Amygdala (tissue), 56 donors: ENCODE results near the gene DIP2B.
"Not testable (repeated sequence)": the region's sequence is repeated elsewhere in the genome, so short reads cannot be mapped to it uniquely, and the experiment has no call there.

Experiments
- DNase-seq, 56 donors: peaks; one replicate each; lab custom pipeline; 2025; lab: John Stamatoyannopoulos, UW

The DIP2B gene

DNA sequence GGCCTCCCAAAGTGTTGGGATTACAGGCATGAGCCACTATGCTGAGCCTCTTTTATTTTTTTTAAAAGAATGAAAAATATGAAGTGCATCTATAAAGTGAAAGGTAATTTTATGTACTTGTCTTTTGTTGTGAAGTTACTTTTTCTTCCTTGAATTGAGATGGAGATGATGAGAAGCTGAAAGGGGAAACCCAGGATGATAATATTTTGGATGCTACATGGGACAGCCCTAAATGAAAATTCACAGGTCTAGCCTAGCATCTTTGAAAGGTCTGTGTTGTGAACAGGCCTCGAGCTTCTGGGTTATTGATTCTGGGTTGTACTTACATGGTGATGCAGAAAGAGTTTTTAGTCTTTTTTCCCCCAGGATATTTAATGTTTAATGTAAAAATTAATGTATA lies 14.6 kb downstream of the DIP2B start:
- DNase-seq: no peak

DNA sequence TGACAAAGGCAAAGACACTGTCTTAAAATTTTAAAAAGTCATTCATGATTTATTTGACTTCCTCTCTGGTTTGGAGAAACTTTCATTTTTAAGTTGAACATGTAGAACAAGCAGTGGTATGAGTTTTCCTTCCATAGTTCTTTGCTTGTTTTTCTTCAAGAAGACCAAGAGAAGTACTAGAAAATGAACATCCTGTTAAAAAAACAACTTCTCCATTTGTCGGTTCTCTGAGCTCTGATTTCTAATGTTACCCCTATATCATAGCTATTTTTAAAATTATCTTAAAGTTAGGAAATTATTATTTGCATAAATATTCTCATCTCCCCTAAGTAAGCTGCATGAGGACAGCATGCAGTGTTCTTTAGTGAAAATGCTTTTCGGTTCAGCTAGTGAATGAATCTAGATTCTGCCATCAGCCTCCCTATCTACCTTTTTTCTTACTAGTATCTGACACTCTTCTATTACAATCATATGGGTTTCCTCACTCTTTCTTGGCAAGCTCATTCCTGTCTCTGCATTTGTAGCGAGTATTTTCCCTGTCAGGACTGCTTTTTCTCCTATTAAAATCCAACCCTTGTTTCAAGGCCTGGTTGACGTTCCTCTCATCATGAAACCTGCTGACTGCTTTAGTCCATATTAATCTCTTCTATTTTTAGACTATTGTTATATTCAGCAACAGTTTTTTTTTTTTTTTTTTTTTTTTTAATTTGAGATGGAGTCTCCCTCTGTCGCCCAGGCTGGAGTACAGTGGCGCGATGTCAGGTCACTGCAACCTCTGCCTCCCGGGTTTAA lies 15.8 kb downstream of the DIP2B start:
- no peak for DNase-seq

DNA sequence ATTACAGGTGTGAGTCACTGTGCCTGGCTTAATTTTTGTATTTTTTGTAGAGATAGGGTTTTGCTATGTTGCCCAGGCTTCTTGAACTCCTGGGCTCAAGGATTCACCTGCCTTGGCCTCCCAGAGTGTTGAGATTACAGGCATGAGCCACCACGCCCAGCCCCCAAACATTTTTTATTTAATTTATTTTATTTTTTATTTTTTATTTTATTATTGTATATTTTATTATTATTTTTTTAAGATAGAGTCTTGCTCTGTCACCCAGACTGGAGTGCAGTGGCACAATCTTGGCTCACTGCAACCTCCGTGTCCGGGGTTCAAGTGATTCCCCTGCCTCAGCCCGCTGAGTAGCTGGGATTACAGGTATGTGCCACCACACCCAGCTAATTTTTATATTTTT lies 17.0 kb downstream of the DIP2B start:
- not testable (repeated sequence) for DNase-seq

DNA sequence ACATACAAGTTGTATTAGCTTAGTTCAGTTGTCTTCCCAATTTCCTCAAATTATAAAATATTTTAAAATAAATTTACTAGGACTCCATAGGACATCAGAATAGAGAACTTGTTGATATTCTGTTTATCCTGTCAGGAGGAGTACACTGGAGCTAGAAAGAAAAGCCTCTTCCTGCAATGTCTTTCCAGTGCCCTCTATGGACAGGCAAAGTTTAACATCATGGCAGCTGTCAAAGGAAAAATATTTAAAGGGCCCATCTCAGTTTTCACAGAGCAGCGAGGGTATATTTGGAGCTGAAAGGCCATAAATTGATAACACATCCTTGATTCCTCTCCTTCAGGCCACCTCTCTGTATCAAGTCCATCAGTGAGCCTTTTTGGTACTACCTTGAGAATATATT lies 19.0 kb downstream of the DIP2B start:
- DNase-seq: no peak

DNA sequence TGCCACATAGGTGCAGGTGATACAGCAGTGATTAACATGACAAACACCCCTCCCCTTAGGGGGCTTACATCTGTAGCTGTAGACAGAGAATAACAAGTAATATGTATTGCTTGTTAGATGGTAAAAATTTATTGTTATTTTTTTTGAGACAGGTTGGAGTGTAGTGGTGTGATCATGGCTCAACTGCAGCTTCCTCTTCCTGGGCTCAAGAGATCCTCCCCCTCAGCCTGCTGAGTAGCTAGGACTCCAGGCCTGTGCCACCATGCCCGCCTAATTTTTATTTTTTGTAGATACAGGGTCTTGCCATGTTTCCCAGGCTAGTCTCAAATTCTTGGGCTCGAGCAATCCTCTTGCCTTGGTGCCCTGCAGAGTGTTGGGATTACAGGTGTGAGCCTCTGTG lies 19.8 kb downstream of the DIP2B start:
- DNase-seq: no peak

DNA sequence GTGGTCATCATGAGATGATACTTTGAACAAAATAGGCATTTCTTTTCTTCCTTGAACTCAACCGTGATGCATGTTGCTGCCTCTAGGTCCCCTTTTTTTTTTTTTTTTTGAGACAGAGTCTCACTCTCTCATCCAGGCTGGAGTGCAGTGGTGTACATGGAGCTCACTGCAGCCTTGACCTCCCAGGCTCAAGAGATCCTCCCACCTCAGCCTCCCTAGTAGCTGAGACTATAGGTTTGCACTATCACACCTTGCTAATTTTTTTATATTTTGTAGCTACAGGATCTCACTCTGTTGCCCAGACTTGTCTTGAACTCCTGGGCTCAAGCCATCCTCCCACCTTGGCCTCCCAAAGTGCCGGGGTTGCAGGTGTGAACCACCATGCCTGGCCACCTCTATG lies 20.6 kb downstream of the DIP2B start:
- no peak for DNase-seq

DNA sequence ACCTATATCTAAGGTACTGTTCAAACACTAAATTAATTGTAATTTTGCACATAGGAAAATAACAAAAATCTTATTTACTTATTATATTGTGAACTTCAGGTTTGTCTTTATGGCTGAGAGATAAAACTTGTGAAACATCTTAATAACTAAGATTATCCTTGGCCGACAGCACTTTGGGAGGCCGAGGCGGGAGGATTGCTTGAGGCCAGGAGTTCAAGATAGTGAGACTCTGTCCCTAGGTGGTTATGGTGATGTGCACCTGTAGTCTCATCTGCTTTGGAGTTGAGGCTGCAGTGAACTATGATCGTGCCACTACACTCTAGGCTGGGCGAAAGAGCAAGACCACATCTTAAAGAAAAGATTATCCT lies 22.6 kb downstream of the DIP2B start:
- DNase-seq: no peak

DNA sequence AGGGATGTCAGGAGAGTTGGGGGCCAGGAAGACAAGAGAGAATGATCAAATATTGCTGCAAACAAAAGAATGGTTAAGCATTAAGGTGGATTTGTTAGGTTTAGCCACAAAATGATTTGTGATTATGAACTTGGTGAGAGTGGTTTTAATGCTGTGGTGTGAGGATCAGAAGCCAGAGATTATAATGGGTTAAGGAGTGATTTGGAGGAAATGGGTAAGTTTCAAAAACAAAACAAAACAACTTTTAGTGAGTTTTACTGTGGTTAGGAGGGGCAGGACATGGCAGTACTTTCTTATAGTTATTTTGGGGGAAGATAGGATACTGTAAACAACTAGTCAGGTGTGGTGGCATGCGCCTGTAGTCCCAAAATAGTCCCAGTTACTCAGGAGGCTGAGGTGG lies 24.0 kb downstream of the DIP2B start:
- DNase-seq: no peak

DNA sequence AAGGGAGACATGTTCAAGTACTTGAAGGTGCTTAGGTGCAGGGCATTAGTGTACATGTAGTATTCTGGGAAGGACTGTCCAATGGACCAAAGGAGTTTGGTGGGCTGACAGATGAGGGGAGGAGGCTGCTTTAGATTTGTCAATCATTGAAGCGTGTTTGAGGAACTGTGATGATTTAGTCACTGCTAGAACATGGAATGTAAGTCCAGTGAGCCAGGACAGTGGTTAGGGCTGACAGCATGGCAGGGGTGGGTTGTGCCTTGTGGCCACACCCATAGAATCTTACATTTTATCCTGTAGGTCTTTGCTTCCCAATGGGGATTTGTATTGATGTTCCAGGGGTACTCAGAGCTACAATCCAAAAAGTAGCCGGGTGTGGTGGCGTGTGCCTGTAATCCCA lies 24.6 kb downstream of the DIP2B start:
- DNase-seq: no peak

DNA sequence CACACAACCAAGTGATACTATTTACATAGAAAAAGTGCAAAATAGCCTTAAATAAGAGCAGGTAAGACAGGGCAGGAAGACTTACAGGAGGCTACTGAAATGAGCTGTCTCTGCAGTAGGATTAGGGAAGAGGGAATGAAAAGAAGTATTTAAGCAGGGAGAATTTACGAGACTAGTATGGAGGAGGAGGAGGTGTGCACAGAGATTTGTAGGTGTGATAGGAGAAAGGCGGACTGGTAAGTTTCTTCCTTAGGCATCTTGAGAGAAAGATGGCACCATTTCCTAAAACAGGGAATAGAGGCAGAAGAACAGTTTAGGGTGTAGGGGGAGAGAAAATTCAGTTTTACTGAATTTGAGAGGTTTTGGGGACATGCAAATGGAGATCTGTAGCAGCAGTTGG lies 25.7 kb downstream of the DIP2B start:
- no peak for DNase-seq

DNA sequence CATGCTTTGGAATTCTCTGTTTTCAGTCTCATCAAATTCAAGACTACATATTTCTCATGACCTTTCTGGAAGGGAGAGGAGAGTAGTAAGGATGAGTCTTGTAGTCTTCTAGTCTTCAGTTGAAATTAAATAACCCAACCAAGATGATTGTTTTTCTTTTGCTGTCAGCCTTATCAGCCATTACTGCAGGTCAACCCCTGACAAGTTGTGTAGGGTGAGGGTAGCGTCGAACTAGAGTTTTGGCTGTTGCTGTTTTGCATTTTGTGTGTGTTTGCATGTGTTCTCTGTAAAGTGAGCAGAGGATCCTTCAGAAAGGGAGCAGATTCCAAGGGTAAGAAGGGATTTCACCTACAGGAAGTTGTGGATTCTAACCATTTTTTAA lies 28.4 kb downstream of the DIP2B start:
- DNase-seq: no peak

DNA sequence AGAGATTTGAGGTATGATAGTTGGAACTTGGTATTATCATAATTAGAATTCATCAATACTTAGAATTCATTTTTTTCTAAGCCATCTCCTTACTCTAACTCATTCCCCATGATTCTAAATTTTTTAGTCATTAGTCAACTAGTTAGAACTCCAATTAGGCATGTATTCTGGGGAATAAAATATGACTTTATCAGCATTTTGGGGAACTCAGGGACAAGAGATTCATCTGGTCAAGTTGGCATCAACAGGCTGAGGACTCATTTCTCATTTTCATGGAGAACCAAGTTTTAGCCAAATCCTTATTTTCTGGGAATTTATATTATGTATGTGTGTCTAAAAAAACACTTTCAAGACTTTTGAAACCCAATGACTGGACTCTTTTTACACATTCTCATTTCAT lies 29.2 kb downstream of the DIP2B start:
- no peak for DNase-seq

DNA sequence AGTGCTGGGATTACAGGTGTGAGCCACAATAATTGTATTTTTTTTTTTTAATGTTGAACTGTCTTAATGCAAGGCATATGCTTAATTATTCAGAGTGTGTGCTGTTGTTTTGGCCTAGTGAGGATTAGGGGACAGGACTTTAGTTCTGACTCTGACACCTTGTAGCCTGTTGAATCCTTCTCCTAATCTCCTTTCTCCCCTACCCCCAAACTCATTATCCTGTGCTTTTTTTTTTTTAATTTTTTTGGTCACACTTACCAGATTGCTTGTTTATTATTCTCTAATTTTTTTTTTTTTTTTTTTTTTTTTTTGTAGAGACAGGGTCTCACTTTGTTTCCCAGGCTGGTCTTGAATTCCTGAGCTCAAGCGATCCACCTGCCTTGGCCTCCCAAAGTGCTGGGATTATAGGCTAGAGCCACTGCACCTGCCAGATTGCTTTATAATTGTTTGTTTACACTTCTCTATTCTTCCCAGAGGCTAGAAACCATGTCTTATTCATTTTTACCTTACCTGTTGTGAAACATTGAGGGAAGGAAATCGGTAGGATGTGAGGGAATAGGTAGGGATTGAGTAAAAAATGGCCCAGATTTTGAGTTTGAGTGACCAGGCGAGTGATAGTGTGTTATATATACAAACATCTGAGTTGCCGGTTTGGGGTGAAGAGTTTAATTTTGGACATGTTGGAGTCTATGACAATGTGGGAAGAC lies 32.2 kb downstream of the DIP2B start:
- DNase-seq: no peak

DNA sequence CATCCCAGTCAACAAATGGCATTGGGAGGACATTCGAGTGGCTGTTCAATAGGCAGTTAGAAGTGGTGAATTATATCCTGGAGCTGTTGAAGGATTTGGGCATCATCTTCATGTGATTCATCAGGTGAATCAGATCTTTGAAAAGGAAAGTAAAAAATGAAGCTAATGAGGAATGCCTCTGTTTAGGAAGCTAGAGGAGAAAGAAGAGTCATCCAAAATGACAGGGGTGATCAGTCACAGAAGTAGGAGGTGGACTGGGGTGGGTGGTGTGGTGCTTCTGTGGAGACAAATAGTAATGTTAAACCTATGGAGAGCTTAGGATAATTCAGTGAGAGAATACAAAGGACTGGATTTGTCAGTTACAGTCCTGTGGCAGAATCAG lies 32.7 kb downstream of the DIP2B start:
- peak in 1 of 56 donors; percentile 7 for DNase-seq

DNA sequence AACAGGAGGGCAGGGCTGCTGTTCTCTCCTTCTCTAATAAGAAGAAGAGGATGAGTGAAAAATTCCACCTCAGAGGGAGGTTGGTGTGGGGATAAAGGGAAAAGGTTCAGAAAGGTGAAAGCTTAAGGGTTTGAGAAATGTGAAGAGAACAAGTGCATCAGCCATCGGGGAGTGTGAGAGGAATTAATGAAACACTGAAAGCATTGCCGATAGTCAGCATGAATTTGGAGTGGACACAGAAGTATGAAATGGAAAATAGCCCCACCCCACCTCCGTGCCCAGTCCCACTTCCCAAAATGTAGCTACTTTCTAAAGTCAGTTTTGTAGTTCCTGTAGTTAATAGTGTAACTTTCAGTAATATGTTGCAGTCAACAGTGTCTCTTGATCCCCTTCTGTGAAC lies 33.4 kb downstream of the DIP2B start:
- DNase-seq: no peak

DNA sequence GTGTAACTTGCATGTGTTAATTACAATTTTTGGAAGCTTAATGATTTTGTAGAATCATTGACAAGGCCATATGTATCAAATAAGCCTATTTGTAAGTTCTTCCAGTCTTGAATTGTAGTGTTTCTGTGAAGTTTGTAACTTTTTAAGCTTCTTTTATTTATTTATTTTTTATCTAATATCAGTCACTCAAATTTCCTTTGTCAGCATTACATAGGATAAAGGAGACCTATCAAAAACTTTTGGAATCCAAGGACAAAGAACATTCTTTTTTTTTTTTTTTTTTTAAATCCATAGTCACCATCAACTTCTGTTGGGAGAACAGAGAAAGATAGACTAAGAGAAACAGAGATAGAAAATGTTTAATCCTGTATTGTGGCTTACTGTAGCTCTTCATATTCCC lies 36.4 kb downstream of the DIP2B start:
- DNase-seq: no peak

DNA sequence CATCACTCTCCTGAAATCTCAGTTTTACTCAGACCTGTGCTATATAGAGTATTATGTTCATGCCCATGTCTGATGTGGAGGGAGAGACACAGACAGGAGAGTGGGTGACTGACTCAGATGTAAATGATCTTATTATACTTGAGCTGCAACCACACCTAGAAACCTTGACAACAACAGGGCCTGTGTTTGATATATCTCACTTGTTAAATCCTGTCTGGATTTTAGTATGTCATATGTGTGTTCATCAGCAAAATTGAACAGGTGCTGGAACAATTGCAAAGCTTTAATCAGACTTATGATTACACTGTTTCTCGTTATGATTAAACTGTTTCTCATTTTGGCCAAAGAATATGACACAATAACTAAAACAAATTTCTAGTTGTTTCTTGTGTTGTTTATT lies 37.7 kb downstream of the DIP2B start:
- no peak for DNase-seq

DNA sequence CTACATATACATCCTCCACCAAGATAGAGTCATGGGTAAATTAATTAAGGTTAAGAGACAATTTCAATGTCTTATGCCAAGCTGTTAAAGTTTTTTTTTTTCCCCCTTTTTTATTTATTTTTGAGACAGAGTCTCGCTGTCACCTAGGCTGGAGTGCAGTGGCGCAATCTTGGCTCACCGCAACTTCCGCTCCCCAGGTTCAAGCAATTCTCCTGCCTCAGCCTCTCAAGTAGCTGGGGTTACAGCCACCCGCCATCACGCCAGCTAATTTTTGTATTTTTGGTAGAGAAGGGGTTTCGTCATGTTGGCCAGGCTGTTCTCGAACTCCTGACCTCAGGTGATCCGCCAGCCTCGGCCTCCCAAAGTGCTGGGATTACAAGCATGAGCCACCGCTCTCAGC lies 38.4 kb downstream of the DIP2B start:
- DNase-seq: not testable (repeated sequence)

DNA sequence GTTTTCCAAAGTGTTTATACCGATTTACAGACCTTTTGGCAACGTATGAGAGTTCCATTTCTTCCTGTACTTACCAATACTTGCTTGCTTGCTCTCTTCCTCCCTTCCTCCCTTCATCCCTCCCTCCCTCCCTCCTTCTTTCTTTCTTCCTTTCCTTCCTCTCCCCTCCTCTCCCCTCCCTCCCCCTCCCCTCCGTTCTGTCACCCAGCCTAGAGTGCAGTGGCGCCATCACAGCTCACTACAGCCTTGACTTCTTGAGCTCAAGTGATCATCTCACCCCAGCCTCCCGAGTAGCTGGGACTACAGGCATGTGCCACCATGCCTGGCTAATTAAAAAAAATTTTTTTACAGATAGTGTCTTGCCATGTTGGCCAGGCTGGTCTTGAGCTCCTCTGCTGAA lies 40.4 kb downstream of the DIP2B start:
- no peak for DNase-seq

DNA sequence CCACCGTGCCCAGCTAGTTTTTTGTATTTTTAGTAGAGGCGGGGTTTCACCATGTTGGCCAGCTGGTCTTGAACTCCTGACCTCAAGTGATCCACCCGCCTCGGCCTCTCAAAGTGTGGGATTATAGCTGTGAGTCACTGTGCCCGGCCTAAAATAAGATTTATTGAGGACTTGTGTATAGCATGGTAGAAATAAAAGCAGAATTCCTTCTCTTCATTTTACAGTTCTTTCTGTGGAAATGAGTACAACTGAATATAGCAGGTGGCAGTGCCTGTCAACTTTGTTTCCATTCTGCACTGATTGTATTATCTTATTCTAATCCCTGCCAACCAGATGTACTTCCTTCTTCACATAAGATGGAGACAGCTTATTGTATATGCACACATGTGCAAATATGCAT lies 41.0 kb downstream of the DIP2B start:
- DNase-seq: no peak

DNA sequence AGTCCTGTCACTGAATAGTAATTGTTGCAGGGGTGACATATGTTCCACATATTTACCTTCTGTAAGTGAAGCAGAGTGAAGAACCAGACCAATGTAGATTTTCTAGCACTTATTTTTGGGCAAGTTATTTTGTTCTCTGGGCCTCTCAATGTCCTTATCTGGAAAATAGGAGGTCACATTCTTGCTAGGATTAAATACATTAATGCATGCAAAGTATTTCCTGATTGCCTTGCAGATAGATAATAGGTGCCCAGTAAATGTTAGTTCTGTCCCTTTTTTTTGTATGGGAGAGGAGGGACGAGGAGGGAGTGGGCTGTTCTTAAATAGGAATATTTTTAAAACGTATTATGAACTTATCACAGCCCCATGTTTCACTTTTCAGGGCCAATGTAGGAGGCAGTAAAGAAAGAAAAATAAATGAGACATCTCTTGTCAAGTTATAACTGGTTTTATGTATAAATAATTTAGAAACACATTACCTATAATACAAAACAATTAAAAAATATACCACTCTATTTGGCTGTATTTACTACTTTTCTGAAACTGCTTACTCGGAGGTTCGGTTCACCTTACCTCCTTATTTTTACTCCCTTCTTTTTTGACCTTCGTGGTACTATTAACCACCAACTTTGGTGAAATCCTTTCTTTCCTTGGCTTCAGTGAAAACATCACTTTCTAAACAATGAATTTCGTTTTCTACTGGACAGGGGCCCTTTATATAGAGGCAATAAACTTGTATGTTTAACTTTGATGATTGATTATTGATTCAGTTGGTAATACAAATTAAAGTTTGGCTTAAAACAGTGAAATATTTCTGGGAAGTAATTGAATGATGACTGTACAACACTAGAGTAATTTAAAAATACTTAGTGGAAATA lies 41.9 kb downstream of the DIP2B start:
- no peak for DNase-seq

DNA sequence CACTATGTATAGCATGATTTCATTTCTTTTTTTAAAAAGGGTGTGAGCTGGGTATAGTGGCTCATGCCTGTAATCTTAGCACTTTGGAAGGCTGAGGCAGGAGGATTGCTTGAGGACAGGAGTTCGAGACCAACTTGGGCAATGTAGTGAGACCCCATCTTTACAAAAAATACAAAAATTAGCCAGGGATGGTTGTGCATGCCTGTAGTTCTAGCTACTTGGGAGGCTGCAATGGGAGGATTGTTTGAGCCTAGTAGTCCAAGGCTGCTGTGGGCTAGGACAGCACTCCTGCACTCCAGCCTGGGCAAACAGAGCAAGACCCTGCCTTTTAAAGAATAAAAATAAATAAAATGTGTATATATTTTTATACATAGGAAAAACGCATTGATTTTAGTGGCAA lies 43.0 kb downstream of the DIP2B start:
- DNase-seq: no peak
